Gastroesophageal sphincter (tissue), 4 donors: ENCODE data around the gene ZNF804A. TPM values are rescaled to one million over a fixed set of nuclear protein-coding genes. Genes with fewer than 3 reads are reported as not detected.

Experiments
- ATAC-seq: fragments of 150-250 bp; one replicate; pipeline ENCODE4 v1.9.1; 2016; ENCODE audit warnings: mild to moderate bottlenecking, moderate library complexity
- H3K27ac ChIP-seq, 4 donors: fragments of 200-600 bp; sonication (generic) in 3 of 4; 1 replicate in 3 of 4; 2 replicates in 1 of 4; pipeline ENCODE4 v1.5.1; 2016 to 2019
- H3K27me3 ChIP-seq: fragments of 200-600 bp; sonication (generic); one replicate; pipeline ENCODE4 v1.5.1; 2019
- H3K36me3 ChIP-seq, 2 donors: fragments of 200-600 bp; sonication (generic); one replicate each; pipeline ENCODE4 v1.5.1; 2019; ENCODE audit warnings: control low read depth in 1 of 2
- H3K4me1 ChIP-seq, 3 donors: fragments of 200-600 bp; sonication (generic); 1 replicate in 2 of 3; 2 replicates in 1 of 3; pipeline ENCODE4 v1.5.1; 2016 to 2019; ENCODE audit warnings: control low read depth in 2 of 3
- H3K4me3 ChIP-seq, 2 donors: fragments of 200-600 bp; sonication (generic); one replicate each; pipeline ENCODE4 v1.5.1; 2019; ENCODE audit warnings: mild to moderate bottlenecking in 1 of 2, moderate library complexity in 1 of 2
- H3K9me3 ChIP-seq, 3 donors: fragments of 200-600 bp; sonication (generic); one replicate each; pipeline ENCODE4 v1.5.1; 2017 to 2019; ENCODE audit warnings: control low read depth in 2 of 3
- EP300 ChIP-seq: sonication (generic); formaldehyde crosslinking; IDR thresholded peaks from one replicate; pipeline ENCODE4 v1.6.1; 2017; ENCODE audit warnings: antibody characterized with exemption, mild to moderate bottlenecking
- POLR2A ChIP-seq, 2 donors: fragments of 450-650 bp; IDR thresholded peaks; one replicate each; pipeline ENCODE4 v1.6.1; 2017; ENCODE audit warnings: antibody characterized with exemption in 2 of 2, mild to moderate bottlenecking in 2 of 2, moderate library complexity in 1 of 2
- POLR2AphosphoS5 ChIP-seq: sonication (generic); formaldehyde crosslinking; IDR thresholded peaks from one replicate; pipeline ENCODE4 v1.6.1; 2017; ENCODE audit warnings: antibody characterized with exemption
- WGBS, 2 donors: methylation state at CpG; one replicate each; pipeline ENCODE4 v1.1.5; 2018; ENCODE audit warnings: low coverage in 1 of 2; 5-methylcytosine and 5-hydroxymethylcytosine counted together
- total RNA-seq, 4 donors: library from RNA; depleted of rRNA; stranded (reverse); fragments of >200 nt; gene quantifications; one replicate each; pipeline ENCODE4 v1.1.0, GENCODE V29; 2016
- TF ChIP-seq, protein P1 (sequence below), 4 experiments: fragments of 200-600 bp in 2 of 4; fragments of 450-650 bp in 2 of 4; sonication (generic) in 1 of 4; IDR thresholded peaks; one replicate each; pipeline ENCODE4 v1.5.1; 2017 to 2019; ENCODE audit warnings: antibody characterized with exemption in 4 of 4, mild to moderate bottlenecking in 2 of 4, moderate library complexity in 2 of 4

The ZNF804A gene
- total RNA-seq, 4 donors from 2014 or later, result under 0.01 to 0.08 (median 0.07) TPM; not detected in 1

DNA sequence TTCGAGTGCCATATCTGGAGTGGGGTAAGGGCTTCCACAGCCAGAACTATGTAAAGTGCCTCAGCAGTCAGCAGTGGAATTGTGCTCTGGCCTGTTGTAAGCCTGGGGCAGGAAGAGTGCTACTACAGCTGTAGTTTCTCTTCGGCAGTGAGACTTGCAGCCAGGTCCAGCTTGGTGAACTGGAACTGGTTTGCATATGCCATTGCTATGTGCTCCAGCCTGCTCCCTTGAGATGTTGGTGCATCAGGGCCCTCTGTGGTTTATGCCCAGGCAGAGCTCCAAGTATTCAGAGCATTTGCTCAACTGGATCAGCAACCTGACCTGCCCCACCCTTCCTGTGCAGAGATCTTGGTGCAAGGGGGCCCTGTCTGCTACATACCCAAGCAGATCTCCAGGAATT lies 47.8 kb downstream of the ZNF804A start:
- WGBS, 2 donors, result 70% methylated on average over 2 of the region's 2 CpGs; no CpG with 5 or more reads in 1 of the 2 donors

GRCh38 chr2:184646593-184646992 lies 48.3 kb downstream of the ZNF804A start:
- TF ChIP-seq, protein P1, sequence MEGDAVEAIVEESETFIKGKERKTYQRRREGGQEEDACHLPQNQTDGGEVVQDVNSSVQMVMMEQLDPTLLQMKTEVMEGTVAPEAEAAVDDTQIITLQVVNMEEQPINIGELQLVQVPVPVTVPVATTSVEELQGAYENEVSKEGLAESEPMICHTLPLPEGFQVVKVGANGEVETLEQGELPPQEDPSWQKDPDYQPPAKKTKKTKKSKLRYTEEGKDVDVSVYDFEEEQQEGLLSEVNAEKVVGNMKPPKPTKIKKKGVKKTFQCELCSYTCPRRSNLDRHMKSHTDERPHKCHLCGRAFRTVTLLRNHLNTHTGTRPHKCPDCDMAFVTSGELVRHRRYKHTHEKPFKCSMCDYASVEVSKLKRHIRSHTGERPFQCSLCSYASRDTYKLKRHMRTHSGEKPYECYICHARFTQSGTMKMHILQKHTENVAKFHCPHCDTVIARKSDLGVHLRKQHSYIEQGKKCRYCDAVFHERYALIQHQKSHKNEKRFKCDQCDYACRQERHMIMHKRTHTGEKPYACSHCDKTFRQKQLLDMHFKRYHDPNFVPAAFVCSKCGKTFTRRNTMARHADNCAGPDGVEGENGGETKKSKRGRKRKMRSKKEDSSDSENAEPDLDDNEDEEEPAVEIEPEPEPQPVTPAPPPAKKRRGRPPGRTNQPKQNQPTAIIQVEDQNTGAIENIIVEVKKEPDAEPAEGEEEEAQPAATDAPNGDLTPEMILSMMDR (IDR thresholded peaks at IDR 0.05), result no peak
- TF ChIP-seq EP300 (no peak), POLR2AphosphoS5 (no peak), POLR2A (IDR thresholded peaks at IDR 0.05) (no peak)
- ATAC-seq, result no peak
- H3K4me1 ChIP-seq, result no peaks in the 10 kb centered on the region

More for the DNA sequence above, 47.8 kb downstream of the ZNF804A start:
- no peaks in the 10 kb centered on the region for H3K36me3 ChIP-seq
- no peaks in the 10 kb centered on the region for H3K27me3 ChIP-seq
- no peak for ATAC-seq
- H3K9me3 ChIP-seq, result peaks cover 0 to 10% (median 0%) of the 10 kb centered on the region in 3 donors
- H3K27ac ChIP-seq, result no peak overlapping the region
- no peaks in the 10 kb centered on the region for H3K4me1 ChIP-seq
- TF ChIP-seq POLR2A (IDR thresholded peaks at IDR 0.05) (no peak), EP300 (no peak), POLR2AphosphoS5 (no peak)
- TF ChIP-seq, protein P1 (IDR thresholded peaks at IDR 0.05), result no peak
- H3K4me3 ChIP-seq, result no peak overlapping the region

DNA sequence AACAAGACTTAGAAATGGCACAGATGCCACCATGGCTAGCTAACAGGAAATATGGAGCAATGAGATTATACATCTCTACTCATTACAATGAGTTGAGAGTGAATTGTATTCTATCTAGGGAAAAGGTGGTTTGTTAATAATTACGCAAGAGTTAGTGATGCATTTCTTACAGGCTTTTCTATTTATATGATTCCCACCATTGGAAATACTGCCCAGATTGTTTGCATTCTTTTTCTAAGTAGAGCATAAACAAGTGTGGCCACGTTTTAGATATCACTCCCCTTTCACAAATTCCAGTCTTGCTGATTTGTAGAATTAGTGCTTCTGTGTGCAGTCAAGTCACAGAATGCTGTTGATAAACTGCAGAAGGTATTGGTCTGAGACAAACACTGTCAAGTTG lies 56.6 kb downstream of the ZNF804A start:
- Histone ChIP-seq H3K9me3 (no peaks in the 10 kb centered on the region), H3K27me3 (no peaks in the 10 kb centered on the region), H3K4me3 (no peak overlapping the region), H3K27ac (no peak overlapping the region), H3K36me3 (no peaks in the 10 kb centered on the region), H3K4me1 (no peaks in the 10 kb centered on the region)
- no peak for ATAC-seq
- 49 to 56% methylated on average over 2 of the region's 2 CpGs for WGBS, 2 donors
- TF ChIP-seq POLR2A (IDR thresholded peaks at IDR 0.05), result no peak

More at GRCh38 chr2:184646593-184646992, 48.3 kb downstream of the ZNF804A start:
- Histone ChIP-seq H3K27ac (no peak overlapping the region), H3K36me3 (no peaks in the 10 kb centered on the region), H3K27me3 (no peaks in the 10 kb centered on the region), H3K4me3 (no peak overlapping the region), H3K9me3 (peaks cover 0 to 10% (median 0%) of the 10 kb centered on the region in 3 donors)
- WGBS, 2 donors, result 100% methylated on average over 1 of the region's 4 CpGs; no CpG with 5 or more reads in 1 of the 2 donors

DNA sequence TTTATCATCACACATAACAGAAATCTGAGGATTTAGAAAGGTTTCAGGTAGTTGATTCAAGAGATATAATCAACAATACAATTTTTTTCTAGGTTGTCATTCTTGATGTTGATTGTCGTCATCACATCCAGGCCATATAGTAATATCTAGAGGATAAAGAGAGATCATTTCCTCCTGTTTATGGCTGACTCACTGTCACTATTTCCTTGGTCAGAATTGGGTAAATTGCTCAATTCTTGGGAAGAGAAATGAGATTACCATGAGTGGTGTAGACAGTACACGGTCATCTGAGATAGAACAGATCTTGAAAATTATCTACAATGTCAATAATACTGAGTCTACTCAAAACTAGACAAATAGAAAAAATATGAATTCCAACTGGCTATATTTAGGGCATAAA lies 78.8 kb downstream of the ZNF804A start:
- H3K36me3 ChIP-seq, result no peaks in the 10 kb centered on the region
- no peaks in the 10 kb centered on the region for H3K4me1 ChIP-seq
- H3K27ac ChIP-seq, result no peak overlapping the region
- WGBS, 2 donors, result 82 to 89% methylated on average over 2 of the region's 2 CpGs
- TF ChIP-seq POLR2AphosphoS5, result no peak
- no peak for TF ChIP-seq EP300
- no peak for TF ChIP-seq POLR2A (IDR thresholded peaks at IDR 0.05)
- TF ChIP-seq, protein P1 (IDR thresholded peaks at IDR 0.05), result no peak
- ATAC-seq, result no peak
- no peak overlapping the region for H3K4me3 ChIP-seq
- no peaks in the 10 kb centered on the region for H3K9me3 ChIP-seq
- no peaks in the 10 kb centered on the region for H3K27me3 ChIP-seq

DNA sequence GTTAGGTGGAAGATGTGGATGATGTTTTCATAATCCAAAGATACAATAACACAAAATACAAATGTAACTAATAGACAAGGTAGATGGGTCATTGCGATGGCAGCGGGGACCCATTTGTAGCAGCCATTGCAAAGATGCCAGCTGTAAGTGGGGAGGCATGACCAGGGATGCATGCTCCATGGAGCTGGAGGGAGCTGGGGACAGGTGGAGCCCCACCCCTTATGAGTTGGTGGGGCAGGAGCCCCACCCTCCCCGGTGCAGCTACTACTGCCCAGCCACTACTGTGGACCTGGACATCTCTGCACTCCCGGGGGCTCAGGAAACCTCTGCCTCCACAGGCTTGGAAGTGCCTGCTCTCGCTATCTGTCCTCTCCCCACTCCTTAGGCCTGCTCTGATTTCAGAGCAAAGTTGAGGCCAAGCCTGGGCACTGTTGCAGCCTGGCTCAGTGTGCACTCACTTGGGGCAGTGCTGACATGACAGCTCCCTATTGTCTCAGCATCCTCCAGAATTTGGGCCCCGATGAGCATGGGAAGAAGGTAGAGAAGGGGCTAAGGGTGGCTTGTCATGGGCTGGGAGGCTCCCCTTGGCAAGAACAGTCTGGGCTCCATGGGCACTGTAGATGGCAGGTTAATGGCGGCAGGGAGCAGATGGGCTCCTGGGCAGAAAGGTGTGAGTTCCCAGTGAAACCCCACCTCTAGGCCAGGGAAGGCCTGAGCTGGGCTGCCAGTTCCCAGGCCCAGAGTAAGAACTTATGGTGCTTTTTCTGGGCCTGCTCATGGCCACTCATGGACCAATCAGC lies 81.1 kb downstream of the ZNF804A start:
- Histone ChIP-seq H3K4me3 (no peak overlapping the region), H3K27ac (no peak overlapping the region), H3K9me3 (no peaks in the 10 kb centered on the region), H3K27me3 (no peaks in the 10 kb centered on the region), H3K36me3 (no peaks in the 10 kb centered on the region), H3K4me1 (no peaks in the 10 kb centered on the region)
- TF ChIP-seq EP300, result no peak
- TF ChIP-seq, protein P1 (IDR thresholded peaks at IDR 0.05), result no peak
- TF ChIP-seq POLR2A (IDR thresholded peaks at IDR 0.05), result no peak
- no peak for TF ChIP-seq POLR2AphosphoS5
- 92 to 100% methylated on average over 2 of the region's 7 CpGs for WGBS, 2 donors
- ATAC-seq, result no peak
